H9 (cell line): ENCODE results near the gene WDR27. TPM values are rescaled to one million over a fixed set of nuclear protein-coding genes. Genes with fewer than 3 reads are reported as not detected.

ENCODE experiments used
- DNase-seq: peaks from one replicate; pipeline ENCODE4 v3.0.0-alpha.2; 2017
- H2AFZ ChIP-seq: one replicate; pipeline ENCODE4 v1.6.1; 2013; ENCODE audit warnings: mild to moderate bottlenecking, low read length, control low read depth, moderate library complexity
- H2AK5ac ChIP-seq: 2 replicates; pipeline ENCODE4 v1.6.1; 2013; ENCODE audit warnings: low read length, control low read depth, mixed read lengths; ENCODE audit not compliant: insufficient read length
- H2BK120ac ChIP-seq: one replicate; pipeline ENCODE4 v1.6.1; 2013; ENCODE audit warnings: low read depth, mild to moderate bottlenecking, low read length, control low read depth, inconsistent platforms; ENCODE audit not compliant: poor library complexity, severe bottlenecking
- H2BK12ac ChIP-seq: 2 replicates; pipeline ENCODE4 v1.6.1; 2013; ENCODE audit warnings: low read length, control low read depth, mixed read lengths, low read depth; ENCODE audit not compliant: insufficient read length
- H2BK15ac ChIP-seq: 2 replicates; pipeline ENCODE4 v1.6.1; 2013; ENCODE audit warnings: low read depth, low read length, control low read depth
- H2BK20ac ChIP-seq: one replicate; pipeline ENCODE4 v1.6.1; 2013; ENCODE audit warnings: low read depth, mild to moderate bottlenecking, low read length, control low read depth, inconsistent platforms; ENCODE audit not compliant: poor library complexity, severe bottlenecking
- H2BK5ac ChIP-seq: 2 replicates; pipeline ENCODE4 v1.6.1; 2013; ENCODE audit warnings: low read length, control low read depth, mixed read lengths; ENCODE audit not compliant: insufficient read length
- H3K14ac ChIP-seq: 2 replicates; pipeline ENCODE4 v1.6.1; 2013; ENCODE audit warnings: low read length, control low read depth; ENCODE audit not compliant: insufficient read depth
- H3K18ac ChIP-seq: 2 replicates; pipeline ENCODE4 v1.6.1; 2013; ENCODE audit warnings: low read depth, mild to moderate bottlenecking, mixed read lengths, low read length, control low read depth; ENCODE audit not compliant: insufficient read length
- H3K23ac ChIP-seq: 2 replicates; pipeline ENCODE4 v1.6.1; 2013; ENCODE audit warnings: low read length, control low read depth, mixed read lengths, low read depth; ENCODE audit not compliant: insufficient read length
- H3K23me2 ChIP-seq: 2 replicates; pipeline ENCODE4 v1.6.1; 2013; ENCODE audit warnings: low read depth, mild to moderate bottlenecking, mixed read lengths, low read length, control low read depth; ENCODE audit not compliant: insufficient read length, poor library complexity, severe bottlenecking
- H3K27ac ChIP-seq: 2 replicates; pipeline ENCODE4 v1.5.1; 2013; ENCODE audit warnings: low read length, control low read depth, mixed read lengths, low read depth; ENCODE audit not compliant: insufficient read length
- H3K27me3 ChIP-seq: 2 replicates; pipeline ENCODE4 v1.6.1; 2013; ENCODE audit warnings: low read length, control low read depth, inconsistent platforms; ENCODE audit not compliant: insufficient read depth
- H3K4ac ChIP-seq: 2 replicates; pipeline ENCODE4 v1.6.1; 2013; ENCODE audit warnings: low read depth, mild to moderate bottlenecking, control low read depth, inconsistent platforms, low read length, moderate library complexity
- H3K4me1 ChIP-seq: 2 replicates; pipeline ENCODE4 v1.6.1; 2013; ENCODE audit warnings: low read length, control low read depth, inconsistent platforms; ENCODE audit not compliant: insufficient read depth
- H3K4me2 ChIP-seq: 2 replicates; pipeline ENCODE4 v1.6.1; 2013; ENCODE audit warnings: low read length, control low read depth, mixed read lengths; ENCODE audit not compliant: insufficient read length, insufficient read depth
- H3K56ac ChIP-seq: 2 replicates; pipeline ENCODE4 v1.6.1; 2013; ENCODE audit warnings: low read depth, mild to moderate bottlenecking, mixed read lengths, low read length, control low read depth; ENCODE audit not compliant: insufficient read length
- H3K79me1 ChIP-seq: 2 replicates; pipeline ENCODE4 v1.6.1; 2013; ENCODE audit warnings: low read depth, mild to moderate bottlenecking, moderate library complexity, low read length, control low read depth, inconsistent platforms; ENCODE audit not compliant: insufficient read depth, poor library complexity, severe bottlenecking
- H3K79me2 ChIP-seq: 2 replicates; pipeline ENCODE4 v1.6.1; 2013; ENCODE audit warnings: low read length, control low read depth, inconsistent platforms; ENCODE audit not compliant: insufficient read depth
- H3K9ac ChIP-seq: 2 replicates; pipeline ENCODE4 v1.6.1; 2013; ENCODE audit warnings: low read length, control low read depth, mixed read lengths; ENCODE audit not compliant: insufficient read length; ENCODE audit errors: extremely low read depth
- H3K9me3 ChIP-seq: one replicate; pipeline ENCODE4 v1.6.1; 2013; ENCODE audit warnings: low read depth, low read length, inconsistent platforms; ENCODE audit not compliant: control insufficient read depth
- H3T11ph ChIP-seq: one replicate; pipeline ENCODE4 v1.6.1; 2013; ENCODE audit warnings: mild to moderate bottlenecking, low read length, control low read depth, inconsistent platforms
- H4K20me1 ChIP-seq: one replicate; pipeline ENCODE4 v1.6.1; 2013; ENCODE audit not compliant: control insufficient read depth, insufficient read length, insufficient read depth
- H4K5ac ChIP-seq: 2 replicates; pipeline ENCODE4 v1.6.1; 2013; ENCODE audit warnings: low read depth, mild to moderate bottlenecking, mixed read lengths, low read length, control low read depth; ENCODE audit not compliant: insufficient read length
- H4K8ac ChIP-seq: replicated peaks from 2 replicates; pipeline ENCODE4 v1.6.1; 2013; ENCODE audit warnings: low read length, control low read depth, mixed read lengths, low read depth; ENCODE audit not compliant: insufficient read length
- H4K91ac ChIP-seq: 2 replicates; pipeline ENCODE4 v1.6.1; 2013; ENCODE audit warnings: low read depth, mild to moderate bottlenecking, moderate library complexity, mixed read lengths, low read length, control low read depth; ENCODE audit not compliant: insufficient read length
- H3K27ac Mint-ChIP-seq, 3 experiments: 2 replicates in 2 of 3; 3 replicates in 1 of 3; pipeline ENCODE4 v1.8.0; 2020 to 2021; ENCODE audit warnings: mixed read lengths in 3 of 3, mild to moderate bottlenecking in 1 of 3, moderate library complexity in 1 of 3
- H3K27me3 Mint-ChIP-seq: 2 replicates; pipeline ENCODE4 v1.8.0; 2021; ENCODE audit warnings: low read depth, mild to moderate bottlenecking, moderate library complexity, mixed read lengths
- H3K36me3 Mint-ChIP-seq, 3 experiments: 2 replicates in 2 of 3; 3 replicates in 1 of 3; pipeline ENCODE4 v1.8.0; 2020 to 2021; ENCODE audit warnings: low read depth in 3 of 3, mixed read lengths in 3 of 3; ENCODE audit not compliant: insufficient read depth in 1 of 3
- H3K4me1 Mint-ChIP-seq, 2 experiments: 2 replicates each; pipeline ENCODE4 v1.8.0; 2020; ENCODE audit warnings: mixed read lengths in 2 of 2
- H3K4me3 Mint-ChIP-seq, 2 experiments: 2 replicates in 1 of 2; 3 replicates in 1 of 2; pipeline ENCODE4 v1.8.0; 2020 to 2021; ENCODE audit warnings: mild to moderate bottlenecking in 2 of 2, mixed read lengths in 2 of 2, moderate library complexity in 1 of 2
- H3K9me3 Mint-ChIP-seq, 2 experiments: 2 replicates in 1 of 2; 3 replicates in 1 of 2; pipeline ENCODE4 v1.8.0; 2020; ENCODE audit warnings: mild to moderate bottlenecking in 2 of 2, mixed read lengths in 2 of 2, moderate library complexity in 1 of 2
- WGBS: extraction: QIAGEN DNeasy Blood & Tissue Kit; methylation state at CpG from one replicate; pipeline ENCODE4 v1.1.7; 2013; ENCODE audit warnings: missing lambda C conversion rate, low lambda C conversion rate, mixed read lengths; ENCODE audit not compliant: insufficient read length; ENCODE audit errors: extremely low coverage; 5-methylcytosine and 5-hydroxymethylcytosine counted together
- total RNA-seq: library from RNA; stranded (reverse); gene quantifications from 2 replicates; pipeline ENCODE4 v1.2.1, GENCODE V29; 2021
- TF ChIP-seq, protein P1 (sequence below): fragments of 200-600 bp; sonication (generic); conservative IDR thresholded peaks from 3 replicates; pipeline ENCODE4 v1.8.0; 2021; ENCODE audit warnings: antibody characterized with exemption, mild to moderate bottlenecking

Gene WDR27
- total RNA-seq, 1 experiment from 2014 or later, result 48.7 TPM

DNA sequence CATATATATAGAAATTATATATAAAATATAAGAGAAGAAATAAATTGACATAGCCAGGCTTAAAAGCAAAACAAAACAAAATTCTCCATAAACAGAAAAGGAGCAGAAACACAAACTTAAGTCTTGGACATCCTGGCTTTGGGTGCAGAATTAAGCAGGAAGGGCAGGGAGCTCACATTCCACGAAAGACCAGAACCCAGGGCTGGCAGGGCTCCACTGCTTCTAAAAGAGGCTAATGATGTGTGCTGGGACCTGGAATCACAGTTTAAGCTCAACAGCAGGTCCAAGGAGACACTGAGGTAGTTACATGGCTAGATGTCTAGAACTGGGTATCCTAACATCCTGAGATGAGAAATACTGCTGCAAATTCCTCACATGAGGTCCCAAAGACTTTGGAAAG, 210.3 kb downstream of the WDR27 start:
- Histone ChIP-seq H3K18ac (no peak overlapping the region), H3K27me3 (no peaks in the 10 kb centered on the region), H2BK20ac (no peak overlapping the region), H4K91ac (no peak overlapping the region), H2BK12ac (no peak overlapping the region), H3T11ph (no peak overlapping the region), H2AK5ac (no peak overlapping the region), H3K56ac (no peak overlapping the region), H2BK120ac (no peak overlapping the region), H3K23ac (no peak overlapping the region), H3K4me1 (no peaks in the 10 kb centered on the region), H2BK5ac (no peak overlapping the region), H3K9ac (no peak overlapping the region), H3K14ac (no peak overlapping the region), H4K5ac (no peak overlapping the region), H3K79me2 (no peaks in the 10 kb centered on the region), H2AFZ (no peak overlapping the region), H3K4ac (no peak overlapping the region), H3K9me3 (no peaks in the 10 kb centered on the region), H4K8ac (no peak overlapping the region), H4K20me1 (no peaks in the 10 kb centered on the region), H3K23me2 (no peaks in the 10 kb centered on the region), H3K79me1 (no peaks in the 10 kb centered on the region), H3K4me2 (no peak overlapping the region), H2BK15ac (no peak overlapping the region), H3K27ac (no peak overlapping the region)
- WGBS, result no CpG with 5 or more reads among the region's 1 CpG
- Mint-ChIP-seq H3K36me3 (no peaks in the 10 kb centered on the region), H3K27me3 (no peaks in the 10 kb centered on the region), H3K9me3 (no peaks in the 10 kb centered on the region), H3K4me1 (peaks cover 0 to 6% of the 10 kb centered on the region in 2 experiments; a peak in 1 of 4 replicates), H3K4me3 (no peak overlapping the region), H3K27ac (no peak overlapping the region)
- TF ChIP-seq, protein P1, sequence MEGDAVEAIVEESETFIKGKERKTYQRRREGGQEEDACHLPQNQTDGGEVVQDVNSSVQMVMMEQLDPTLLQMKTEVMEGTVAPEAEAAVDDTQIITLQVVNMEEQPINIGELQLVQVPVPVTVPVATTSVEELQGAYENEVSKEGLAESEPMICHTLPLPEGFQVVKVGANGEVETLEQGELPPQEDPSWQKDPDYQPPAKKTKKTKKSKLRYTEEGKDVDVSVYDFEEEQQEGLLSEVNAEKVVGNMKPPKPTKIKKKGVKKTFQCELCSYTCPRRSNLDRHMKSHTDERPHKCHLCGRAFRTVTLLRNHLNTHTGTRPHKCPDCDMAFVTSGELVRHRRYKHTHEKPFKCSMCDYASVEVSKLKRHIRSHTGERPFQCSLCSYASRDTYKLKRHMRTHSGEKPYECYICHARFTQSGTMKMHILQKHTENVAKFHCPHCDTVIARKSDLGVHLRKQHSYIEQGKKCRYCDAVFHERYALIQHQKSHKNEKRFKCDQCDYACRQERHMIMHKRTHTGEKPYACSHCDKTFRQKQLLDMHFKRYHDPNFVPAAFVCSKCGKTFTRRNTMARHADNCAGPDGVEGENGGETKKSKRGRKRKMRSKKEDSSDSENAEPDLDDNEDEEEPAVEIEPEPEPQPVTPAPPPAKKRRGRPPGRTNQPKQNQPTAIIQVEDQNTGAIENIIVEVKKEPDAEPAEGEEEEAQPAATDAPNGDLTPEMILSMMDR, result no peak
- DNase-seq, result no peak
